DLD1 (cell line): Measurements from ENCODE around the gene KIAA1958.

Experiments used
- in situ Hi-C: cut with HindIII; loops from 2 replicates; pipeline ENCODE4 v1.10.0; 2017; ENCODE audit warnings: low sequenced_read_pairs

The KIAA1958 gene

GRCh38 chr9:112711050-112711689 is 224.5 kb downstream of the KIAA1958 start:
- in situ Hi-C loops, result no loop called here

GRCh38 chr9:112712678-112713077 is 226.1 kb downstream of the KIAA1958 start:
- in situ Hi-C loops, result no loop called here

GRCh38 chr9:112717661-112718331 is 231.2 kb downstream of the KIAA1958 start, which contains the start of gene INIP:
INIP (minus strand) TSS chr9:112718117; CDS start chr9:112716485, 1,632 bp downstream.
- in situ Hi-C loops, result no loop called here
